Suprapubic skin (tissue), 3 donors: ENCODE measurements around the gene SLC7A6.

Experiments
- CTCF ChIP-seq, 2 donors: fragments of 200-600 bp in 1 of 2; fragments of 450-650 bp in 1 of 2; sonication (generic) in 1 of 2; IDR thresholded peaks; one replicate each; pipeline ENCODE4 v1.5.1; 2016 to 2019; ENCODE audit warnings: antibody characterized with exemption in 2 of 2, mild to moderate bottlenecking in 1 of 2, moderate library complexity in 1 of 2
- EP300 ChIP-seq: sonication (generic); formaldehyde crosslinking; IDR thresholded peaks from one replicate; pipeline ENCODE4 v1.6.1; 2017; ENCODE audit warnings: antibody characterized with exemption
- POLR2A ChIP-seq, 2 donors: fragments of 450-650 bp; IDR thresholded peaks; one replicate each; pipeline ENCODE4 v1.6.1; 2017; ENCODE audit warnings: antibody characterized with exemption in 2 of 2, mild to moderate bottlenecking in 2 of 2, moderate library complexity in 2 of 2

DNA sequence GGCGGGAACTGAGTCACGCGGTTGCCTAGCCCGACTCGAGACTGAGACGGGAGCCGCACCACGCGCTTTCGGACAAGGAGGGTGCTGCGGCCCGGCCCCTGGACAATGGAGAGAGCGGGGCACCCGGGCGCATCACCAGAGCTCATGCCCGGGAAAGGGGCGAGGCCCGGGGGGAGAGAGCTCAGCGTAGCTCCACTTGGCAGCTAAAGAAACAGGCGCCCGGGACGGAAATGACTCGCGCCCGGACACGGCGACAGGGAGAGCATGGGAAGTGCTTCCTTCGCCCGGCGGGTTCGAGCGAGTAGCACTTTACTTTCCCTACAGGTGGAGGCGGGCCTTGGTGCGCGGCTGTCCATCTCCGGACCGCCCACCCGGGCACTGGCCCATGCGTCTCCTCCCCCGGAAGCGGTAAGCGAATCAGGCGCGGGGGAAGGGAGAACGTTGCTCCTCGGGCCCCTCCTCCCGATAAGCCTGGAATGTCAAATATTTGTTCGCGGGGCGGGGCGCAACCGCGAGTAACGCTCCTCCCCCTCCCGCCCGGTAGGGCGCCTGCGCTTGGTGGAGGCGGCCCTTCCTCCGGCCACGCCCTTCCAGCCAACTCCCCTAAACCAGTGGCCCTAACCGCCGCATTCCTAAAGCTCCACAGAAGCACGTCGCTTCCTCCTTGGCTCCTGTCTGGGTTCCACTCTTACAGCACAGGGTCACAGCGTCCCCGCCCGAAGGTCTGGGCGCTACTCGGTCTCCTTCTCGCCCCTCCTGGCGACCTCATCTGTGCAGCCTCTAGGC, 26.9 kb upstream of the SLC7A6 start:
- no peak for TF ChIP-seq CTCF (IDR thresholded peaks at IDR 0.05)
- peak; percentile 53 to 56 for TF ChIP-seq POLR2A (IDR thresholded peaks at IDR 0.05)
- no peak for TF ChIP-seq EP300
